CD4-positive, alpha-beta T cell treated with Interleukin-17A for 4 hours (primary cell): ENCODE results near the gene PTCH2.
"Not testable (repeated sequence)": the region's sequence is repeated elsewhere in the genome, so short reads cannot be mapped to it uniquely, and the experiment has no call there.

Source experiments
- DNase-seq: peaks from one replicate; pipeline ENCODE4 v3.0.0-alpha.2; 2020; ENCODE audit warnings: mixed read lengths

PTCH2 gene

DNA sequence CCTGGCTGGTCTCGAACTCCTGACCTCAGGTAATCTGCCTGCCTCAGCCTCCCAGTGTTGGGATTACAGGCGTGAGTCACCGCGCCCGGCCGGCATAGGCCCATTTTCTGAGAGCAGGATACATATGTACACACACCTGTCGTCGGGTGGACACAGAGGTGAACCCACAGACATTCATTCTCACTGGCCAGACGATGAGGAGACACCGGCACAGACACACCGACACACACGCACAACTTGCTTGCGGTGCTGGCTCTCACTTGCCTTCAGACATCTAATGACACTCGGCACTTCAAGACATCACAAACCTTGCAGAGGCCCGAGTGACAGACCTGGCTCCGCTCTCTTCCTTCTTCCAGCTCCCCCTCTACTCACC is 579 bp downstream of the PTCH2 start:
- no peak for DNase-seq

DNA sequence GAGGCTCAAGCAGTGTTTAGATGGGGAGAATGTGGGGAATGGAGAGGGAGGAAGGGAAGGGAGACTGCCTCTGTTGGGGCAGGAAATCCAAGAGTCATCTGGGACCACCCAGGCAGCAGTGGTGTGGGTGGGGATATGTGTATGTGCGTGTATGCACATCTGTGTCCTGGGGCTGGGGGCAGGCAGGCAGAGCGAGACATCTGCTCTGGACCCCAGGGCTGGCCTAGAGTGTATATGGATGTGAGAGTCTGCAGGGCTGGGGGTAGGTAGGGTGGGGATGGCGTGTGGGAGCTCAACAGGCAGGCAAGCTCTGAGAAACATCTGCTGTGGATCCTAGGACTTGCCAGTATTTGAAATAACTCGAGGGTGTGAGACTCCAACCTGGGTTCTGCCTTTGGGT is 3.5 kb downstream of the PTCH2 start:
- DNase-seq = no peak

DNA sequence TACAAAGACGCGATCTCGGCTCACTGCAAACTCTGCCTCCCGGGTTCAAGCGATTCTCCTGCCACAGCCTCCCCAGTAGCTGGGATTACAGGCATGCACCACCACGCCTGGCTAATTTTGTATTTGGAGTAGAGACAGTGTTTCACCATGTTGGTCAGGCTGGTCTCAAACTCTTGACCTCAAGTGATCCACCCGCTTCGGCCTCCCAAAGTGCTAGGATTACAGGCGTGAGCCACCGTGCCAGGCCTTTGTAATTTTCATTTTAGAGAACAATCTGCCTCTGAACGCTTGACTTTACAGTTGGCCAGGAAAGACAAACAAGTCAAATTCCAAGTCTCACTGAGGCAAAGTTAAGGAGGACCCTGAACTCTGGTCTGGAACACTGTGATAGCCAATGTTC is 4.8 kb downstream of the PTCH2 start:
- not testable (repeated sequence) for DNase-seq

DNA sequence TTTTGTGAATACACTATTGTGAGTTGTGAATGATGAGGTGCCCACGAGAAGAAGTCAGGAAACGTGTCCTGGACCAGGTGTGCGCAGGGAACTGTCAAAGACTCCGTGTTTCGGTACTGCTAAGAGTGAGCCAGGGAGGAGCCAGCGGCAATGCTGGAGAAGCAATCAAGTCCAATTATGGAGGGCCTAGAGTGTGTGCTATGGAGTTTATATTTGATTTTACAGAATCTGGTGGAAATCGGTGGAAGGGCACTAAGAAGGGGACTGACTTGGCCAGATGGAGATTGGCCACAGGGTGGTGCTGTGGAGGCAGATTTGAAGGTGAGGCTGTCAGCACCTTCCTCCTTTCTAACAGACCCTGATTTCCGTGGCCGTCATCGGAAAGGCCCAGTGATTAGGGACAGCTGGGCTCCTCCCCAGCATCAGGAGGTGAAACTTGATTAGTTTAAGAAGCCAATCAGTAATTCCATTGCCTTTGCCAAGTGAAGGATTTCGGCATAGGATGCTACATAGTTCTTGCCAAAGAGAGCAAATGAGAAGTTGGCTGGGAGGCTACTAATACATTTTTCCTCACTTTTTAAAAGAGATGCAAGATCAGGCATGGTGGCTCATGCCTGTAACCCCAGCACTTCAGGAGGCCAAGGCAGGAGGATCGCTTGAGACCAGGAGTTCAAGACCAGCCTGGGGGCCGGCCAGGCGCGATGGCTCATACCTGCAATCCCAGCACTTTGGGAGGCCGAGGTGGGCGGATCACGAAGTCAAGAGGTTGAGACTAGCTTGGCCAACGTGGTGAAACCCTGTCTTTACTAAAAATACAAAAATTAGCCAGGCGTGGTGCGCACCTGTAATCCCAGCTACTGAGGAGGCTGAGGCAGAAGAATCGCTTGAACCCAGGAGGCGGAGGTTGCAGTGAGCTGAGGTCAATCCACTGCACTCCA is 7.0 kb downstream of the PTCH2 start:
- peak; percentile 93 for DNase-seq

DNA sequence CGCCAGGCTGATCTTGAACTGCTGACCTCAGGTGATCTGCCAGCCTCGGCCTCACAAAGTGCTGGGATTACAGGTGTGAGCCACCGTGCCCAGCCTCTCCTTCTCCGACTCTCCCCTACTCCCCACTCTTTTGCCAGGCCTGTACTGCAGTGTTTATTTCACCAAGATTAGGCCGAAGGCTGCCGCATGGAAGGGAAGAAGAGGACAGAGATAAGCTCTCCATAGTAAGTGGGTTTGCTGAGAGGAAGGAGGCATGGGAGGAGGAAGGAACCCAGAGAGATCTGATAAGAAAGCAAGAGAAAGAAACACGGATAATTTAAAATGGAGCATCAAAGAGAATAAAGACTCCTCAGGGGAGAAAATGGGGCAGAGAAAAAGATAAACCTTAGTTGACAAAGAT is 8.7 kb downstream of the PTCH2 start:
- no peak for DNase-seq

DNA sequence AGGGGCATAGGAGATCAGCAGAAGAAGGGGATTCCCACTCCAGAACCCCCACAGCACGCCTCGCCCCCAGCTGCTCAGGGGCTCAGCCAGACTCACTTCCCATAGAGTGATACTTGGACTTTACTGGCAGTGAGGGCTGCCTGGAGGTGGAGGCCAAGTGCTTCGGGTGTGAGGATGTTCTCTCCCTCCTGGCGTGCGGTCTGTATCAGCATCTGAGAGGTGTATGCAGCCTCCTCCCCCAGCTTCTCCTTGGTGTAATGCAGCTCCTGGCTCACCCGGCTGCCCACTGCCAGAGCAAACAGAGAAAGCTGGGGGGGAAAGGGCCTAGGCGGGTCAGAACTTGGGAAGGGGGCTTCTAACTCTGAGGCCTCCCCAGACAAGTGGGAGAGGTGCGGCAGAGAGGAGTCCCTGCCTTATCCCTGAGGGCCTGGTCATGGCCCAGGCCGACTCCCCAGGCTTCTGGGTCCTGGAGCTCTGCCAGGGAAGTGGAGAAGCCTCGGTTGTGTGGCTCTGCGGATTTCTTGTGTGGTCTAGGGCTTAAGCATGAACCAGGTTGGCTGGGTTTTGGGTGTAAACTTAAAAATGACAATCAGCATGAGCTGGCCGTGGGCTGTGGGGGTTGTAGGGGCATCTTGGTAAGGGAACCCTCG is 10.9 kb downstream of the PTCH2 start:
- no peak for DNase-seq

DNA sequence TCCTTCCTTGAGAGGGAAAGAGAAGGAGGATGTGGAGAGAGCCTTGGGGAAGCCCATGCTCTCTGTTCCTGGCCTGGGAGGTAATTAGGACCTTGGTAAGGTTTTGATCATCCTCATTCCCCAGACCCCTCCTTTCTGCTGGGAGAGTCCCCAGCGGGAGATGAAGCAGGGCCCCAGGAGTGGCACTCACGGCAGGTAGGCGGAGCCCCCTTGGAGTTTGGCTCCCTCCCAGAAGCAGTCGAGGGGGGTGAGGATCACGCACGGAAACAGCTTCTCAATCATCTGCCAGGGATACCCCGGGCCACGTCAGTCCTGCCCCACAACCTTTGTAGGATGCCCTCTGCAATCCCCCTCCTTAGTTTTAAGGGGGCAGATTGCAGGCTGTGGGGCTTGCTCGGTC is 11.5 kb downstream of the PTCH2 start:
- no peak for DNase-seq

DNA sequence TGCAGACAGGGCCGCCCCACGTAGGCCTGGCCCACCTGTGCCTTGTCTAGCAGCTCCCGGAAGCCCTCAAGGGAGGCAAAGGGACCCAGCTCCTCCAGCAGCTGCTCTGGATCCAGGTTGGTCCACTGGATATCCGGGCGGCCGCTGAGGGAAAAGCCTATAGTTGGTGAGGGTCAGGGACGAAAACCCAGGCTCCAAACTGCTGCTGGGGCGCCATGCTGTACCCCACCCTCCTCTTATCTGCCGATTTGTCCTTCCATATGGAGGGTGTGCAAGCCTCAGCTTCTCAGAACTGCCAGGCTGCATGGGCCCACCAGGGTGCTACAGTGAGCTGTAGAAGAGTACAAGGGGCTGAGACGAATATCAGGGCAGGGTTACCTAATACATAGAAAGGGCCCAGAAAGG is 12.2 kb downstream of the PTCH2 start:
- no peak for DNase-seq

DNA sequence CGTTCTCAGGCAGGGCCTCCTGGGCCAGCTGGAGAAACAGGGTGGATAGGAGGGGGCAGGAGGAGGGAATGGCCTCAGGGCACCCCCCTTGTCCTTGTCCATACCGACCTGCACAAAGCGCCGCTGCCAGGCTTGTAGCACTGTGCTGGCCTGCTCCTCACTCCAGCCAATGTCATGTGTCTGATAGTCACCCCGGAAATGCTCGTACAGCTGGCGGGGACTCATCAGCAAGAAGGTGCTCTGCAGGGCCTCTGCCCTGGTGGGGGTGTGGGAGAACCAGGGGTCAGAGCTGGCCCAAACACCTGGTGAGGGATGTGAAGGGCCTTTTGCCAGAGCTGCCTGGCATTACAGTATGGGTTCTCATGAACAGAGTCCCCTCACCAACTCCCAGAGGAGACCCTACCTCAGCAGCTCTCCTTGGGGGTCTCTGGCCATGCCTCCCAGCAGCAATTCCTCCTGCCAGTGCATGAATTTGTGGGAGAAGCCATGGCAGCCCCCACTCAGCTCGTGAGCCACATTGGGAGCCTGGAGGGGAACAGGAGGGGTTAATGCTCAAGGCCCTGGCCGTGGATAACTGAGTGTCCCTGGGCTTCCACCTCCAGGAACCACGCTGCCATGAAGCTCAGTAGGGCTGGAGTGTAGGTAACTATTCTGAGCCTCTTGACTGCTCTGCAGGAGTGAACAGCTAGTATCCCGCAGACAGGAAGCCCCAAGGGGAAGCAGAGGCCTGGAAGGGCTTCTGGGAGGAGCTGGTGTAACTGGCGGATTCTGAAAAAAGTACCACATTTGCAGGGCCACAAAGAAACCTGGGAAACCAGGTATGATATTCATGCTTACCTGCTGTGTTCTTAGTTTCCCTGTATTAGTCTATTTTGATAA is 13.3 kb downstream of the PTCH2 start:
- DNase-seq = no peak

DNA sequence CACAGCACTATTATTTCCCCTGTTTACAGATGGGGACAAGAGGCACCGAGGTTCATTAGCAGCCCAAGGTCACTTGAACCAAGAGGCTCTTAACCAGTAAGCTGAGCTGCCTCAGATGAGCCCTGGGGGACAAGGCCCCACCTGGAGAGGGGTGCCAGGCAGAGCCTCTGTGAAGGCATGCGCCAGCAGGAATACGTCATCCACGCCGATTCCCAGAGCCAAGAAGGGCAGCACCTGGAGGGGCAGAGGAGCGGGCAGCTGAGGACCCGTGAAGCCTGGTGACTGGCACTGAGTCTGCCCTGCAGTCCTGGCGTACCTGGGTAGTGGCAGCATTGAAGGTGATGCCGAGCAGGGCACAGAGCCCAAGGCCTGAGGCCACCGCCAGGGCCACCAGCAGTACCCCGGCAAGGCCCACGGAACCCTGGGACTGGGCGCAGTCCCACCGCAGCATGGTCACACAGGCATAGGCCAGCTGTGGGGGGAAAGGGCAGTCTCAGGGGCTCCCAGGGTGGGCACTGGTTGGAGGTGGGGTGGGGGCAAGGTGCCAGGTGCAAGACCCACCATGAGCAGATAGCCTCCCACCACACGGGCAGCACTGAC is 14.1 kb downstream of the PTCH2 start:
- no peak for DNase-seq

DNA sequence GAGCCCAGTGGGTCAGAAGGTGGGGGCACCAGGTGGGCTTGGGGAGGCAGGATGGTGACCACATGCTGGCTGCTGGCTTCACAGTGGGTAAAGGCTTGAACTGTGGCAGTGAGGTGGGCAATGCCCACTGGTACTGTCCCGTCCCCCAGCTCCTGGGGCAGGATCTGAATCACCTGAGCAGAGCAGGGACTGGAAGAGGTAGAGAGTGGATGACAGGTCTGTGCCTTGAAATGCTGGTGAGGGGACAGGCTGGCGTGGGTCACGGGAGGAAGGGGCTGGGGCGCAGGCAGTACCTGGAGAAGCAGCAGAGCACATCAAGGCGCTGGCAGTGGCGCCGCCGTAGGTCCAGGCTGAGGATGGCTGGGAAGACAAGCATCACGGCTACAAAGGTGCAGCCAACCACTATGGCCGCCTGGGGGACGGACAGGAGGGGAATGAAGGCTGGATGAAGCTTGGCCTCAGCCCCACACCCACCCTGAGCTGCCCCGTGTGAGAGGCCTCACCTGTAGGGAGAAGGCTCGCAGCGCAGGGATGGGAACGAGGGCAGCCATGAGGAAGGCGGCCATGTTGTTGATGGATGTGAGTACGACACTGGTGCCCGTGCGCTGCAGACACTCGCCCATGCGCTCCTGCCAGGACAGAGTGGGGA is 14.9 kb downstream of the PTCH2 start:
- DNase-seq = no peak

DNA sequence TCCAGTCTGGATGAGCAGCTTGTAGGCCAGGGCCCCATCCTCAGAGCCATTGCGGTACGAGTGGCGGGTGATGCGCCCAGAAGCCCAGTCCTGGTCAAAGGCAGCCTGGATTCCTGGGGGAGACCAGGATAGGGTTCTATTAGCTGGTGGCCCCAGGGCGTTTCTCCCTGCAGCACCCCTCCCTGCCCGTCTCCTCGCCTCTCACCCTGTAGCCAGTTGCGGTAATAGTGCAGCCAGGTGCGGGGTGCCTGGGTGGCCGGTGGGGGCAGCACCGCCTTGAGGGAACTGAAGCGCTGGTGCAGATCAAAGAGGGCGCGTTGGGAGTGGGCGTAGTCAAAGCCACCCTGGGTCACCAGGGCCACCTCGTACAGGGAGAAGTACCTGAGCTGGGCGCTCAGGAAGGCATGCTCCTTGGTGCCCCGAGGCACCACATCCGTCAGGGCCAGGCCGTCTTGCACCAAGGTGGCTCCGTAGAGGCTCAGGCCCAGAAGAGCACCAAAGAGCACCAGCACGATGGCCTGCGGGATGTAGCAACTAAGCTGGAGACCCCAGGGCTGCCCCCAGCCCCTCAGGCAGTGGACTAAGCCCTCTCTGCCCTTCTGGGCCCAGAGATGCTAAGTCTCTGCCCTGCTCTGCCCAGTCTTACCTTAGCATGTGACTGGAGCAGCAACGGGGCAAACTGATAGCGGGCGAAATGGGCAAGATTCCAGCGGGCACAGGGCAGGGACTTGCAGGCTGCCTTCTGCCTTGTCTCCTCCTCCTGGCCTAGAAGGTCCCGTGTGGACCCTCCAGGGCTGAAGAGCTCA is 15.7 kb downstream of the PTCH2 start:
- no peak for DNase-seq

DNA sequence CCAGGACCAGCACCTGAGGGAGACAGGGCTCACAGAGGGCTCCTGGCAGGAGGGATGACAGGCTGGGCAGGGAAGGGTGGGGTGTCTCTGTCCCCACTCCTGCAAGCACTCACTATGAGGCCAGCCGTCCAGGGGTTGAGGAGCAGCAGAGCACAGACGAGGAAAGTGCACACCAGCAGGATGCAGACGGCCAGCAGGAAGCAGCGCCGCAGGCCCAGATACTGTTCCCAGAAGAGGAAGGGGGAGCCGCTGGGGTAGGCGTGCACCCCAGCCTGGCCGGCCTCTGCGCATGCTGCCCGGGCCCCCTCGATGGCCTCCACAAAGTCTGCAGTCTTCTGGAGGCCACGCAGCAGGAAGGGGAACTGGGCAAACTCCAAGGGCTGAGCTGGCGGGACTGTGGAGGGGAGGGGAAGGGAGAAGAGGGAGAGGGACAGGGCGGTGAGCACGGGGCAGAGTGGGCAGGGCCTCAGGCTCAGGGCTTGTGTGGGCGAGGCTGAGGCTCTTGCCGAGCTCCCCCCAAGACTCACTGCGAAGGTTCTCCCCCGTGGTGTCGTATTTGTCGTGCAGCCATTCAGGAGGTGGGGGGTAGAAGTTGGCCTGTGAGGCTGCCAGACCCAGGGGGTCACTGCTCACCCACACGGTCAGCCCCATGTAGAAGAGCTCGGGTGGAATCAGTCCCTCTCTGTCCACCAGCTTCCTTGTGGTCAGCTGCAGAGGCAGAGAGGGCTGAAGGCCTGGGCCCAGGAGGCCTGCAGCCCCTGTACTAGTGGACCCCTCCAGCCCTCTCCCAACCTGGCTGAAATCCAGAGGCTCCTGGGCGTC is 16.5 kb downstream of the PTCH2 start:
- DNase-seq = no peak

DNA sequence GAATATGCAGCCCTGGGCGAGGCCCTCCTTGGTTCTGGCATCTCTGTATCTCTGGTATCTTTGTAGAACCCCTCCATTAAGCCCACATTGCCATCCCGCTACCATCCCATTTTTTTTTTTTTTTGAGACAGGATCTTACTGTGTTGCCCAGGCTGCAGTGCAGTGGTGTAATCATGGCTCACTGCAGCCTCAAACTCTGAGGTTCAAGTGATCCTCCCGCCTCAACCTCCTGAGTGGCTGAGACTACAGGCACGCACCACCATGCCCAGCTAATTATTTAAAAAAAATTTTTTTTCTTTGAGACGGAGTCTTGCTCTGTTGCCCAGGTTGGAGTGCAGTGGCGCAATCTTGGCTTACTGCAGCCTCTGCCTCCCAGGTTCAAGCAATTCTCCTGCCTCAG is 18.7 kb downstream of the PTCH2 start:
- DNase-seq = not testable (repeated sequence)

DNA sequence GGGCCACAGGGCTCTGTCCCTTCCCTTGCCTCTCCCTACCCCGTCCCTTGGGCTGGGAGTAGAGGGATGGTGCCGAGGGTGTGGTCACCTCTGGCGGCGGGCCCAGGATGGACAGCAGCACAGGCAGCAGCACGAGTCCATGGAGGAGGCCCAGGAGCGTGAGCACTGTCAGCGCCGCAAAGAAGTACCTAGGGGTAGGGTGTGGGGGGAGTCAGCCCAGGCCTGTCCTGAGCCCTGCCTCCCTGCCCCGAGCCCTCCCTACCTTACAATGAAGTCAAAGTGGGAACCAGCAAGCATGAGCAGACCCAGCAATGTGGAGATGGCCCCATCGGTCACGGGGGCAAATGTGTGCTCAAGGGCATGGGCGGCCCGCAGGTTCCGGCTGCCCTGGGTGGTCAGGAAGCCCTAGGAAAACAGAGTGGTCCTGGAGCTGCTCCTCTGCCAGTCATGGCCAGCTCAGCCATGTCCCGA is 20.0 kb downstream of the PTCH2 start:
- no peak for DNase-seq

DNA sequence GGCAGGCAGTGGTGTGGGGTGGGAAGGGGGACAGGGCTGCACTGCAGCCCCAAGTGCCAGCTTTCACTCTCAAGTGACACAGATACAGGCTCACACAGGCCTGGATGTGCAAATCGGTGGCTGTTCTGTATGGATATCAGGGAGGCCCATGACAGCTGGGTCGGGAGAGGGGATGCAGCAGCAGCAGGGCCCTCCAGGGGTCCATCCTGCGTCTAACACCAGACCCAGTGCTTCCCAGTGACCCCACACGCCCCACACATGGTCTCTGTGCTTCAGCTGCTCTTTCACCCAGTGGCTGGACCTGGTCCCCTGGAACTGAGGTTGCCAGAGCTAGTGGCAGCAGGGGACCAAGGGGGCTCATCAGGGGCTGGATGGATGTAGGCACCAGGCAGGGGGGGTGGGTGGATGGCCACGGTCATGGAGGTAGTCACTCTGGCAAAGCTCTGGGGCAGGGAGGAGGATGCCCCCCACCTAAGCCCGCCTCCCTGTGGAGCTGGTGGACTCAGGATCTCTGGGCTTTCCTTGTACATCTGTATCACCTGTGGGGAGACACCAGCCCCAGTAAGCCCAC is 20.8 kb downstream of the PTCH2 start:
- DNase-seq = no peak

DNA sequence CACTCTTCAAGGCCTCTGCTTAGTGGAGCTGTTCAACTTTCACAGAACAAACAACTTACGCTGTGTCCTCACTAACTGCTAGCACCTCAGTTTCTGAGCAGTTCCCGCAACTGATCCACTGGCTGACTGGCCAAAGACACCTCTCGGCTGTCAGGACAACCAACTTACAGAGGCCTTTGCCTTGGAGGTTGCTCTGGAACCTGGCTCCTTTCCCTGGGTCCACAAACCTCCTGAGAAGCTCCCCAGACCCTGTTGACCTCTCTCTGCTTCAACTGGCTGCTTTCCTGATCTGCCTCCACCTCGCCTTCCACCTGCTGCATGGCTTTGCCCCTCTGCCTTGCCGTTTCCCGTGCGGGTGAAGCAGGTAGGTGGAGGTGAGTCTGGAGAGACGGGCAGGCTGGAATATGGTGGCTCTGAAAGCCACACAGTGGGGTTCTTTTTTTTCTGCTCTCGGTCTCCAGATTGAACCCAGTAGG is 21.8 kb downstream of the PTCH2 start:
- no peak for DNase-seq

DNA sequence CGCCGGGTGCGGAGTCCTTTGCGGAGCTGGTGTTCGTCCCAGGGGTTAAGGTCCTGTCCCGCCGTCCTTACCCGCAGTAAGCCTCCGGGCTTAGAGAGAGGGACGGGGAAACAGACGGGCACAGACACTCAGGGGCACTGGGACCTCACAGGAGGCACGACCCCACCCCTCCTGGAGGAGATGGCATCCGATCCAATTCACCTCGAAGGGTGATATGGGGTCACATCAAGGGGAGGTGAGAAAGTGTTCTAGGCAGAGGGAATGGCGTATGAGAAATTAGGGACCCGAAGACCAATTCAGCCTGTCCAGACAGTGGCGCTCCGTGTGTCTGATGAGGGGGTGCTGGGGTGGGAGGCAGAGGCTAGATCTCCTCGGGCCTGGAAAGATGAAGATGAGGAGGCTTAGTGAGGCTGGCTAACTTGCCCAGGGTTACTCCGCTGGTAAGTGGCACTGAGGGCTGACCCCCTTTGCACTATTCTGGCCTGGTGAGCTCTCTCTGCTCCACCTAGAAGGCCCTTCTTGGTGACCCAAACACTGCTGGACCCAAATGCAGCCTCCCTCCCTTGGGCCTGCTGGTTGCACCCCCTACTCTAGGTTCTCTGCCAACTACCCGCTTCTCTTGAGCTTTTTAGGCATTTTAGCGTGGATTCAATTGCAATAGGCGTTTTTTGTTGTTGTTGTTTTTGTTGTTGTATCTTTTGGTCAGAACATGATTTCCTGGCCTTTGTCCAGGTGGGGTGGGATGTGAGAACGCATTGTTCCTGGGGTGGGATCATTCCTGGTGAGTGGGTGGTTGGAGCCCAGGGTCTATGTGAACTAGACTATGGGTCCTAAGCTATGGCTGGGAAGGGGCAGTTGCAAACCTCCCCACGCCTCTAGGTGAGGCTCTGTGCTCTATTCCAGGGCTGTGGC is 22.5 kb downstream of the PTCH2 start:
- DNase-seq = no peak
